ENCODE results near the gene TAGLN2. TPM values are rescaled to one million over a fixed set of nuclear protein-coding genes. Genes with fewer than 3 reads are reported as not detected.
A peak's percentile ranks its signal among the peaks of the same experiment; 100 is the strongest.

The TAGLN2 gene
- total RNA-seq, 3 donors from 2014 or later, result 195 to 259 (median 231) TPM

DNA sequence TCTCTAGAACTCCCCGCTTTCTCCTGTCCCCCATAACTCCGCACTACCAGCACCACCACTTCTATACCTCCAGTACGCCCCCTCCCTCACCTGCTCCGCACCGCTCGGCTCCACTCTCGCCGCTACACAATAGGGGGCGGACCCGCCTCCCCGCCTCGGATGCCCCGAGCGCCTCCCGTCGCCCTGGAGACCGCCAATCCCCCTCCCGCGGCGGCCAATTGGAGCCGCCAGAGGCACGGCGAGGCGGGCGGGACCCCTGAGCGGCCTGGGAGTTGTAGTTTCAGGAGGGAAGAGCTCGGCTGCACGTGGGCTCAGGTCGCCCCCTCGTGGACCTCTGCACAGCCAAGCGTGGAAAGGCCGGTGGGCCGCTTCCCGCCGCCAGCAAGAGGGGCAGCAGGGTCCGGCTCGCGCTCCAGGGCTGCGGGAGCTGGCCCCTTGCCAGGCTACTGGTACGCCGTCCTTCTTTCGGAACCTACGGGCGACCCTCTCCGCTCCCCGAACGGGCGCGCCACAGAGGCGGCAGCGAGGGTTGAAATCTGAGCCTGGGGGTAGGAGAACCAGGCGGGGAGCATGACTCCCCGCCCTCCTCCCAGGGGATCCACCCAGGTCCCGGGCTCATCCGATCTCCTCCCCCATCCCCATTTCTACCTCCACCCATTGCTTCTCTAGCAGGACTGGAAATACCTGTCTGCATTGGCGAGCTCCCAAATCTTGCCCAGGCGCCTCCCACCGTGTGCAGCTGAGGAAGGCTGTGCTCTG lies 20.4 kb upstream of the TAGLN2 start, which contains the start of gene IGSF9:
IGSF9 (minus strand) TSS at position 131 of the 759 bp plus-strand sequence. CDS start 2,159 bp downstream, outside the sequence.
- Histone ChIP-seq H3K27ac (peak within 1 kb of the TSS; percentile 72 to 78), H3K9me3 (no peaks in the 10 kb centered on the region), H3K27me3 (no peaks in the 10 kb centered on the region), H3K4me1 (peaks cover 0 to 15% of the 10 kb centered on the region in 2 donors), H3K4me3 (peak within 1 kb of the TSS; percentile 37 to 68 (median 62)), H3K36me3 (no peaks in the 10 kb centered on the region)
- peak; percentile 90 to 95 for DNase-seq (ENCODE audit: low spot score in 2 of 2)
- intact Hi-C loops (cut with DNase I; ENCODE audit: low total_unique reads), result no loop called here
- peak; percentile 54 to 65 (median 54) for TF ChIP-seq CTCF (IDR thresholded peaks at IDR 0.05)
- peak in 2 of 3 donors; percentile 37 to 64 for TF ChIP-seq POLR2AphosphoS5 (IDR thresholded peaks at IDR 0.05)
- no peak for TF ChIP-seq POLR2A (IDR thresholded peaks at IDR 0.05)

GRCh38 chr1:159944623-159945455 lies 19.5 kb upstream of the TAGLN2 start:
- intact Hi-C loops (cut with DNase I; ENCODE audit: low total_unique reads), result no loop called here
- Histone ChIP-seq H3K27me3 (no peaks in the 10 kb centered on the region), H3K4me3 (peak overlapping the region; percentile 37 to 68 (median 62)), H3K27ac (peak overlapping the region; percentile 72 to 78), H3K4me1 (peaks cover 0 to 14% of the 10 kb centered on the region in 2 donors), H3K36me3 (no peaks in the 10 kb centered on the region), H3K9me3 (no peaks in the 10 kb centered on the region)
- no peak for TF ChIP-seq POLR2A (IDR thresholded peaks at IDR 0.05)
- no peak for TF ChIP-seq POLR2AphosphoS5 (IDR thresholded peaks at IDR 0.05)
- TF ChIP-seq CTCF (IDR thresholded peaks at IDR 0.05), result no peak
- no peak for DNase-seq (ENCODE audit: low spot score in 2 of 2)

DNA sequence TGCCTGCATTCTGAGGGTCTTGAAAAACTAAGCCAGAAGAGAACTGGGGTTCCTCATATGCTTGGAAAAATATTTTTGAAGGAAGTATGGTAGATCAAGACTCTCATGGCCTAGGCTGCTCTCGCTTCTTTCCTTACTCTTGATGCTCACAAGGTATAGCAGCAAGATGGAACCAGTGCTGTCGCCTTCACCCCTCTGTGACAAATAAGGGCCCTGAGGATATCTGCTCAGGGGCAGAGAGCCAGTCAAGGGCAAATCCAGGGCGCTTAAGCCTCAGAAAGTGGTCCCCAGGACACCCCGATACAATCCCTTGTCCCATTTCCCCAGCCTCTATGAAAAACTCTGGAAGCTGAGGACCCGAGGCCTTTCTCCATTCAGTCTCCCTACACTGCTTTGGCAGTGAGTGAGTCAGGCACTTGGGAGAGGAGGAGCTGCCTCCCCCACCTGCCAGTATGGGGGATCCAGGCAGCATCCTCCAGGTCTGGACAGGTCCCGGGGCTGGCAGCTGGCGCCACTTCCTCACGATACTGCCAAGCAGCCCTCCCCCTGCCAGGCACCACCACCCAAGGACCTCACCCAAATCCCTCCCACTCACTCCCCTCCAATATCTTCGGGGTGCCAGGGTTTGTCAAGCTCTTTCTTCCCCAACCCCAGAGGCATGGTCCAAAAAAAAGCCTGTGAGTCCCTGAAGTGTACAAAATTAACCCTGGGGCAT lies 18.8 kb upstream of the TAGLN2 start:
- H3K27ac ChIP-seq, result peak overlapping the region; percentile 72 to 78
- intact Hi-C loops (cut with DNase I; ENCODE audit: low total_unique reads), result no loop called here
- H3K4me1 ChIP-seq, result peaks cover 0 to 9% of the 10 kb centered on the region in 2 donors
- no peak for DNase-seq (ENCODE audit: low spot score in 2 of 2)
- peak overlapping the region in 2 of 3 donors; percentile 62 to 68 for H3K4me3 ChIP-seq
- H3K27me3 ChIP-seq, result no peaks in the 10 kb centered on the region
- TF ChIP-seq CTCF (IDR thresholded peaks at IDR 0.05), result no peak
- TF ChIP-seq POLR2AphosphoS5 (IDR thresholded peaks at IDR 0.05), result no peak
- TF ChIP-seq POLR2A (IDR thresholded peaks at IDR 0.05), result no peak
- H3K36me3 ChIP-seq, result no peaks in the 10 kb centered on the region
- H3K9me3 ChIP-seq, result no peaks in the 10 kb centered on the region

DNA sequence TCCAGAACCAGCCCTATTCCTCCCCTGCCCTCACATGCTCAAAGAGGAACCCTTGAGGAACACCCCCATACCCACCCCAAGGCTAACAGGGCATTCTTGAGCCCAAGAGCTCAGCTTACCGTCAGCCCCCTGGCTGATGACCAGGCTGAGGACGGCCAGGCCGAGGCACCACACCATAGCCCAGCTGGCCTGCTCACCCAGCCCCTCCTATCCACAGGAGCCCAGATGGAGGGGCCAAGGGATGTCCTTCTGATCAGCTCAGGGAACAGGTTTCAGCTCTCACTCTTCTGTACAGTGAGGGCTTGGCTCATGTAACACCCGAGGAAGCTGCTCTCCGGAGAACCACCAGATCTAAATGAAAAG lies 18.0 kb upstream of the TAGLN2 start:
- no peak for TF ChIP-seq POLR2A (IDR thresholded peaks at IDR 0.05)
- no peak for TF ChIP-seq POLR2AphosphoS5 (IDR thresholded peaks at IDR 0.05)
- no peak for TF ChIP-seq CTCF (IDR thresholded peaks at IDR 0.05)
- DNase-seq (ENCODE audit: low spot score in 2 of 2), result no peak
- H3K27me3 ChIP-seq, result no peaks in the 10 kb centered on the region
- H3K27ac ChIP-seq, result peak overlapping the region; percentile 32 to 78
- peaks cover 0 to under 1% of the 10 kb centered on the region in 2 donors for H3K4me1 ChIP-seq
- no peaks in the 10 kb centered on the region for H3K36me3 ChIP-seq
- no peak overlapping the region for H3K4me3 ChIP-seq
- H3K9me3 ChIP-seq, result no peaks in the 10 kb centered on the region
- intact Hi-C loops (cut with DNase I; ENCODE audit: low total_unique reads), result no loop called here
